NT2/D1 (cell line): ENCODE results near the gene PPP1CB.
A peak's percentile ranks its signal among the peaks of the same experiment; 100 is the strongest.

Source experiments
- DNase-seq: peaks from one replicate; pipeline ENCODE4 v3.0.0-alpha.2; 2011; ENCODE audit warnings: low read depth, low spot score
- H3K27me3 ChIP-seq: 2 replicates; pipeline ENCODE4 v1.6.0; 2011; ENCODE audit warnings: mild to moderate bottlenecking; ENCODE audit not compliant: insufficient read length, insufficient read depth
- H3K36me3 ChIP-seq: 2 replicates; pipeline ENCODE4 v1.6.1; 2011; ENCODE audit warnings: mild to moderate bottlenecking, low read length, mixed read lengths; ENCODE audit not compliant: insufficient read depth, insufficient read length
- H3K4me1 ChIP-seq: 2 replicates; pipeline ENCODE4 v1.5.1; 2011; ENCODE audit not compliant: insufficient read depth, insufficient read length
- H3K4me3 ChIP-seq: 2 replicates; pipeline ENCODE4 v1.5.1; 2011; ENCODE audit warnings: low read depth; ENCODE audit not compliant: insufficient read length
- H3K9ac ChIP-seq: 2 replicates; pipeline ENCODE4 v1.6.0; 2011; ENCODE audit warnings: low read depth; ENCODE audit not compliant: insufficient read length
- H3K9me3 ChIP-seq: 2 replicates; pipeline ENCODE4 v1.5.1; 2011; ENCODE audit warnings: mild to moderate bottlenecking, low read length; ENCODE audit not compliant: insufficient read depth
- SUZ12 ChIP-seq: IDR thresholded peaks from 2 replicates; pipeline ENCODE4 v1.6.1; 2011; ENCODE audit not compliant: insufficient read length, insufficient read depth; ENCODE audit errors: extremely low read depth
- YY1 ChIP-seq: IDR thresholded peaks from 2 replicates; pipeline ENCODE4 v1.6.1; 2011; ENCODE audit not compliant: insufficient read length, insufficient read depth
- ZNF274 ChIP-seq: IDR thresholded peaks from 2 replicates; pipeline ENCODE4 v1.6.1; 2011; ENCODE audit warnings: mild to moderate bottlenecking, low read depth, low read length

The PPP1CB gene

GRCh38 chr2:28745876-28746275, 5.8 kb upstream of the PPP1CB start:
- H3K4me1 ChIP-seq: no peaks in the 10 kb centered on the region
- H3K4me3 ChIP-seq: no peak overlapping the region
- no peaks in the 10 kb centered on the region for H3K9me3 ChIP-seq
- H3K27me3 ChIP-seq: no peaks in the 10 kb centered on the region
- H3K9ac ChIP-seq: no peak overlapping the region
- no peak for DNase-seq
- H3K36me3 ChIP-seq: no peaks in the 10 kb centered on the region
- no peak for TF ChIP-seq YY1
- no peak for TF ChIP-seq ZNF274
- no peak for TF ChIP-seq SUZ12

GRCh38 chr2:28746429-28747111, 5.1 kb upstream of the PPP1CB start:
- no peaks in the 10 kb centered on the region for H3K36me3 ChIP-seq
- no peaks in the 10 kb centered on the region for H3K9me3 ChIP-seq
- H3K27me3 ChIP-seq: no peaks in the 10 kb centered on the region
- TF ChIP-seq YY1 (no peak), ZNF274 (no peak), SUZ12 (no peak)
- H3K4me1 ChIP-seq: no peaks in the 10 kb centered on the region
- DNase-seq: no peak
- H3K4me3 ChIP-seq: no peak overlapping the region
- H3K9ac ChIP-seq: no peak overlapping the region

- no peak for DNase-seq
- H3K4me1 ChIP-seq: no peaks in the 10 kb centered on the region
- H3K36me3 ChIP-seq: no peaks in the 10 kb centered on the region
- H3K27me3 ChIP-seq: no peaks in the 10 kb centered on the region
- TF ChIP-seq ZNF274: no peak
- no peak for TF ChIP-seq SUZ12
- TF ChIP-seq YY1: no peak
- H3K9me3 ChIP-seq: no peaks in the 10 kb centered on the region
- H3K4me3 ChIP-seq: no peak overlapping the region
- no peak overlapping the region for H3K9ac ChIP-seq
Observed at GRCh38 chr2:28747714-28748113, 3.9 kb upstream of the PPP1CB start.

- Histone ChIP-seq H3K4me1 (no peaks in the 10 kb centered on the region), H3K9ac (no peak overlapping the region), H3K36me3 (no peaks in the 10 kb centered on the region), H3K9me3 (no peaks in the 10 kb centered on the region), H3K4me3 (no peak overlapping the region), H3K27me3 (no peaks in the 10 kb centered on the region)
- TF ChIP-seq YY1 (no peak), SUZ12 (no peak), ZNF274 (no peak)
- no peak for DNase-seq
Observed at GRCh38 chr2:28748176-28748575, 3.5 kb upstream of the PPP1CB start.

GRCh38 chr2:28748941-28749340, 2.7 kb upstream of the PPP1CB start:
- no peak for TF ChIP-seq SUZ12
- no peak for TF ChIP-seq YY1
- no peak for TF ChIP-seq ZNF274
- H3K9ac ChIP-seq: no peak overlapping the region
- no peaks in the 10 kb centered on the region for H3K27me3 ChIP-seq
- H3K9me3 ChIP-seq: no peaks in the 10 kb centered on the region
- H3K4me1 ChIP-seq: no peaks in the 10 kb centered on the region
- no peak for DNase-seq
- H3K4me3 ChIP-seq: no peak overlapping the region
- H3K36me3 ChIP-seq: no peaks in the 10 kb centered on the region

- H3K9ac ChIP-seq: no peak overlapping the region
- H3K4me1 ChIP-seq: no peaks in the 10 kb centered on the region
- no peaks in the 10 kb centered on the region for H3K9me3 ChIP-seq
- no peak overlapping the region for H3K4me3 ChIP-seq
- H3K36me3 ChIP-seq: no peaks in the 10 kb centered on the region
- TF ChIP-seq SUZ12: no peak
- TF ChIP-seq YY1: no peak
- TF ChIP-seq ZNF274: no peak
- no peak for DNase-seq
- no peaks in the 10 kb centered on the region for H3K27me3 ChIP-seq
Observed at GRCh38 chr2:28749526-28749925, 2.1 kb upstream of the PPP1CB start.

GRCh38 chr2:28750316-28751251, 1.0 kb upstream of the PPP1CB start:
- Histone ChIP-seq H3K27me3 (no peaks in the 10 kb centered on the region), H3K4me1 (no peaks in the 10 kb centered on the region), H3K4me3 (peak overlapping the region; percentile 85), H3K9me3 (no peaks in the 10 kb centered on the region), H3K36me3 (no peaks in the 10 kb centered on the region), H3K9ac (peak overlapping the region; percentile 93)
- no peak for DNase-seq
- TF ChIP-seq ZNF274: no peak
- TF ChIP-seq YY1: no peak
- no peak for TF ChIP-seq SUZ12
